Skeletal muscle satellite cell (primary cell): Measurements from ENCODE around the gene PIEZO1.

Experiments used
- H3K27me3 ChIP-seq: 2 replicates; pipeline ENCODE4 v1.7.0; 2013; ENCODE audit warnings: low read length; ENCODE audit not compliant: control insufficient read depth, insufficient read depth
- H3K36me3 ChIP-seq: 2 replicates; pipeline ENCODE4 v1.7.0; 2013; ENCODE audit warnings: mild to moderate bottlenecking, control low read depth, low read length; ENCODE audit not compliant: insufficient read depth
- H3K4me1 ChIP-seq: 2 replicates; pipeline ENCODE4 v1.7.0; 2013; ENCODE audit warnings: low read length; ENCODE audit not compliant: control insufficient read depth, insufficient read depth
- H3K4me2 ChIP-seq: 2 replicates; pipeline ENCODE4 v1.7.0; 2013; ENCODE audit warnings: mild to moderate bottlenecking, low read length
- H3K4me3 ChIP-seq: 2 replicates; pipeline ENCODE4 v1.7.0; 2013; ENCODE audit warnings: low read length
- H3K9ac ChIP-seq: 2 replicates; pipeline ENCODE4 v1.7.0; 2013; ENCODE audit warnings: mild to moderate bottlenecking, low read depth, low read length, moderate library complexity
- H3K9me3 ChIP-seq: replicated peaks from 2 replicates; pipeline ENCODE4 v1.7.0; 2013; ENCODE audit warnings: mild to moderate bottlenecking, control low read depth, low read length

The PIEZO1 gene

GRCh38 chr16:88705076-88705684 is 79.8 kb downstream of the PIEZO1 start:
- H3K27me3 ChIP-seq: no peaks in the 10 kb centered on the region
- H3K9me3 ChIP-seq: no peaks in the 10 kb centered on the region
- peaks cover 35% of the 10 kb centered on the region for H3K4me1 ChIP-seq
- peak overlapping the region; percentile 98 for H3K4me2 ChIP-seq
- H3K9ac ChIP-seq: peak overlapping the region; percentile 82
- peak overlapping the region; percentile 86 for H3K4me3 ChIP-seq
- H3K36me3 ChIP-seq: peaks cover 9% of the 10 kb centered on the region

- Histone ChIP-seq H3K36me3 (peaks cover 5% of the 10 kb centered on the region), H3K9ac (no peak overlapping the region), H3K27me3 (no peaks in the 10 kb centered on the region), H3K4me2 (no peak overlapping the region), H3K9me3 (no peaks in the 10 kb centered on the region), H3K4me3 (no peak overlapping the region), H3K4me1 (peaks cover 35% of the 10 kb centered on the region)
These were observed 81.3 kb downstream of the PIEZO1 start for GRCh38 chr16:88703486-88704309.

GRCh38 chr16:88702371-88703210 is 82.4 kb downstream of the PIEZO1 start:
- peaks cover 8% of the 10 kb centered on the region for H3K36me3 ChIP-seq
- no peak overlapping the region for H3K9ac ChIP-seq
- no peaks in the 10 kb centered on the region for H3K27me3 ChIP-seq
- no peak overlapping the region for H3K4me3 ChIP-seq
- no peak overlapping the region for H3K4me2 ChIP-seq
- peaks cover 35% of the 10 kb centered on the region for H3K4me1 ChIP-seq
- H3K9me3 ChIP-seq: no peaks in the 10 kb centered on the region

GRCh38 chr16:88701581-88702370 is 83.2 kb downstream of the PIEZO1 start:
- peaks cover 28% of the 10 kb centered on the region for H3K4me1 ChIP-seq
- peaks cover 8% of the 10 kb centered on the region for H3K36me3 ChIP-seq
- H3K9ac ChIP-seq: no peak overlapping the region
- peak overlapping the region; percentile 41 for H3K4me2 ChIP-seq
- no peaks in the 10 kb centered on the region for H3K27me3 ChIP-seq
- no peak overlapping the region for H3K4me3 ChIP-seq
- H3K9me3 ChIP-seq: no peaks in the 10 kb centered on the region

- Histone ChIP-seq H3K9ac (no peak overlapping the region), H3K36me3 (peaks cover 8% of the 10 kb centered on the region), H3K4me3 (no peak overlapping the region)
These were observed 84.2 kb downstream of the PIEZO1 start for GRCh38 chr16:88700636-88701482.

GRCh38 chr16:88700322-88700635 is 84.7 kb downstream of the PIEZO1 start:
- Histone ChIP-seq H3K4me3 (no peak overlapping the region), H3K4me1 (peaks cover 24% of the 10 kb centered on the region), H3K9ac (no peak overlapping the region), H3K4me2 (no peak overlapping the region), H3K27me3 (no peaks in the 10 kb centered on the region), H3K36me3 (peaks cover 8% of the 10 kb centered on the region), H3K9me3 (no peaks in the 10 kb centered on the region)

More at GRCh38 chr16:88700636-88701482, 84.2 kb downstream of the PIEZO1 start:
- no peaks in the 10 kb centered on the region for H3K9me3 ChIP-seq
- H3K4me1 ChIP-seq: peaks cover 28% of the 10 kb centered on the region
- H3K4me2 ChIP-seq: peak overlapping the region; percentile 41
- no peaks in the 10 kb centered on the region for H3K27me3 ChIP-seq

- no peaks in the 10 kb centered on the region for H3K27me3 ChIP-seq
- no peak overlapping the region for H3K4me2 ChIP-seq
- no peaks in the 10 kb centered on the region for H3K9me3 ChIP-seq
- H3K4me3 ChIP-seq: no peak overlapping the region
- H3K36me3 ChIP-seq: peaks cover 8% of the 10 kb centered on the region
- peaks cover 19% of the 10 kb centered on the region for H3K4me1 ChIP-seq
- no peak overlapping the region for H3K9ac ChIP-seq
These were observed 85.8 kb downstream of the PIEZO1 start for GRCh38 chr16:88699180-88699579.

GRCh38 chr16:88698646-88699045 is 86.4 kb downstream of the PIEZO1 start:
- Histone ChIP-seq H3K9me3 (no peaks in the 10 kb centered on the region), H3K27me3 (no peaks in the 10 kb centered on the region), H3K9ac (no peak overlapping the region), H3K4me3 (no peak overlapping the region), H3K4me1 (peaks cover 18% of the 10 kb centered on the region), H3K4me2 (no peak overlapping the region), H3K36me3 (peaks cover 8% of the 10 kb centered on the region)

- H3K9me3 ChIP-seq: no peaks in the 10 kb centered on the region
- H3K36me3 ChIP-seq: peaks cover 8% of the 10 kb centered on the region
- H3K4me3 ChIP-seq: no peak overlapping the region
- no peaks in the 10 kb centered on the region for H3K27me3 ChIP-seq
- peaks cover 13% of the 10 kb centered on the region for H3K4me1 ChIP-seq
- no peak overlapping the region for H3K9ac ChIP-seq
- no peak overlapping the region for H3K4me2 ChIP-seq
These were observed 87.0 kb downstream of the PIEZO1 start for GRCh38 chr16:88697831-88698615.
